Activated naive CD4-positive, alpha-beta T cell treated with anti-CD3 and anti-CD28 coated beads, Interleukin-2, amount 10 ng/mL, durations not matched to agents 7 days and 5 days (primary cell): ENCODE results near the gene PDGFA.

Source experiments
- CTCF ChIA-PET: fragments of 350-600 bp; sonication (Branson Sonifier 250); formaldehyde crosslinking; loops from one replicate; lab custom pipeline; 2021; ENCODE audit warnings: antibody characterized with exemption; lab: Charles Lee
- DNase-seq: peaks from one replicate; pipeline ENCODE4 v3.0.0-alpha.2; 2020
- H3K27ac Mint-ChIP-seq: one replicate; pipeline ENCODE4 v1.8.0; 2021; ENCODE audit warnings: mild to moderate bottlenecking, moderate library complexity, mixed read lengths
- H3K27me3 Mint-ChIP-seq: one replicate; pipeline ENCODE4 v1.8.0; 2021; ENCODE audit warnings: mild to moderate bottlenecking, mixed read lengths
- H3K36me3 Mint-ChIP-seq: one replicate; pipeline ENCODE4 v1.8.0; 2021; ENCODE audit warnings: mixed read lengths
- H3K4me1 Mint-ChIP-seq: one replicate; pipeline ENCODE4 v1.8.0; 2021; ENCODE audit warnings: mixed read lengths
- H3K4me3 Mint-ChIP-seq: one replicate; pipeline ENCODE4 v1.8.0; 2021; ENCODE audit warnings: mild to moderate bottlenecking, moderate library complexity, mixed read lengths
- H3K9me3 Mint-ChIP-seq: one replicate; pipeline ENCODE4 v1.8.0; 2021; ENCODE audit warnings: mixed read lengths

The PDGFA gene

GRCh38 chr7:520503-521161, 986 bp upstream of the PDGFA start:
- CTCF ChIA-PET = interaction anchor here (0.7 kb wide), 1 partner anchor 116 kb away, joined by 3 read pairs; no protein-coding TSS in a partner anchor

GRCh38 chr7:518630-519483, 789 bp downstream of the PDGFA start:
- Mint-ChIP-seq H3K9me3 (no peaks in the 10 kb centered on the region), H3K27ac (peak overlapping the region; percentile 76), H3K36me3 (no peaks in the 10 kb centered on the region), H3K4me1 (peaks cover 18% of the 10 kb centered on the region), H3K27me3 (peaks cover 93% of the 10 kb centered on the region), H3K4me3 (peak overlapping the region; percentile 68)
- CTCF ChIA-PET = no interaction called here
- peak; percentile 61 for DNase-seq

More at GRCh38 chr7:520503-521161, 986 bp upstream of the PDGFA start:
- no peaks in the 10 kb centered on the region for H3K9me3 Mint-ChIP-seq
- peaks cover 18% of the 10 kb centered on the region for H3K4me1 Mint-ChIP-seq
- DNase-seq = no peak
- H3K36me3 Mint-ChIP-seq = no peaks in the 10 kb centered on the region
- H3K27me3 Mint-ChIP-seq = peaks cover 95% of the 10 kb centered on the region
- no peak overlapping the region for H3K27ac Mint-ChIP-seq
- no peak overlapping the region for H3K4me3 Mint-ChIP-seq

GRCh38 chr7:517774-518629, 1.6 kb downstream of the PDGFA start:
- no peak for DNase-seq
- H3K4me3 Mint-ChIP-seq = peak overlapping the region; percentile 68
- H3K4me1 Mint-ChIP-seq = peaks cover 17% of the 10 kb centered on the region
- H3K9me3 Mint-ChIP-seq = no peaks in the 10 kb centered on the region
- CTCF ChIA-PET = no interaction called here
- H3K27ac Mint-ChIP-seq = peak overlapping the region; percentile 62
- H3K27me3 Mint-ChIP-seq = peaks cover 85% of the 10 kb centered on the region
- no peaks in the 10 kb centered on the region for H3K36me3 Mint-ChIP-seq

DNA sequence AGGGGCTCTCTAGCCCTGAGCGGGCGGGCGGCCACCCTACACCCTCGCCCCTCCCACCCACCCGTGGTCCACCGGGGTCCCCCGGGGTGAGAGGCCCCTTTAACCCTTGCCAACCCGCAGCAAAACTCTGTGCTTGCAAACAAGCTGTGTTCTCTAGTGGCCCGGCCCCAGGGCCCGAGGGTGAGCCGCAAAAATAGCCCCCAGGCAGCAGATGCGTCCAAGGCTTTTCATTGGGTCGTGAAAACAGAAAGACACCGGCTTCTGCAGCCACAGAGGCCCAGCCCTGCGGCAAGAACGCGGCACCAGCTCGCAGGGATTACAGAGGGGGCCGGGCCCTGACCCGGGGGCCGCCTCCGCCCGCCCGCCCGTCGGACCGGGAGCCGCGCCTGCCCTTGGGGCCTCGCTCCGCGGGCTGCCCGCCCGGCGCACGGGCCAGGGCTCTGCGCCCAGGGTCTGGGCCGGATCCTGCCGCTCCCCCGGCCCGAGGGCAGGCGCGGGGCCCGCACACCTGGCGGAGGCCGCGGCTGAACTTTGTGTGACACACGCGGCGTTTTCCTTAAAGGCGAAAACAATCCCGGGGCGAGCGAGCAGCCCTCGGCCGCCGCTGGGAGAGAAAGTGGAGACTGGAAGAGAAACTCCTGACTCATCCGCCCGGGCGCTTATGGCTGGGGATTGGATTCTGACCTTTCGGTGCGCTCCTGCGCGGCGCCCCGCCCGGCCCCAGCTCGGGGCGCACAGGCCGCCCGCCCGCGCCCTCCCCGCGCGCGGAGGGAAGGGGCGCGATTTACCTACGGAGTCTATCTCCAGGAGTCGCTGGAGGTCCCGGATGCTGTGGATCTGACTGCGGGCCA, 2.8 kb downstream of the PDGFA start:
- CTCF ChIA-PET = no interaction called here
- Mint-ChIP-seq H3K36me3 (no peaks in the 10 kb centered on the region), H3K4me3 (no peak overlapping the region), H3K4me1 (peaks cover 13% of the 10 kb centered on the region), H3K27me3 (peaks cover 73% of the 10 kb centered on the region), H3K9me3 (no peaks in the 10 kb centered on the region), H3K27ac (no peak overlapping the region)
- DNase-seq = no peak

DNA sequence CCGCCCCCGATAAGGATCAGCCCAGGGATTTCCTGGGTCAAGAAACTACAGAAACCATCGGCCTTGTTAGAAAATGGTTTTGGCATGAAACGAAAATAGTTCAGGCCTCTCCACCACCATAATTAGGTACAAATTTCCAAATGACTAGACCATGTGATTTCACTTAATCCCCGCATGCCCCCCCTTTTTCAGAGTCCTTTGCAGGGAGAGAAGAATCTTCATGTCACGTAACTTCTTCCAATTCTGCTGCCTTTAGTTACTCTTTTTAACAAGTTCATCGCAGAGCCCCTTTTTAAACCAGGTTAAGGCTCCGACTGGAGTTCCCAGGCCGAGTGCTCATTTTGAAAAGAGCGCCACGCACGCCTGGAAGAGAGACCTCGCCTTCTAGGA, 3.4 kb downstream of the PDGFA start:
- H3K9me3 Mint-ChIP-seq = no peaks in the 10 kb centered on the region

GRCh38 chr7:515628-516027, 4.0 kb downstream of the PDGFA start:
- H3K27me3 Mint-ChIP-seq = peaks cover 61% of the 10 kb centered on the region
- H3K27ac Mint-ChIP-seq = no peak overlapping the region
- no peaks in the 10 kb centered on the region for H3K9me3 Mint-ChIP-seq
- H3K36me3 Mint-ChIP-seq = no peaks in the 10 kb centered on the region
- no peak for DNase-seq
- no peak overlapping the region for H3K4me3 Mint-ChIP-seq
- CTCF ChIA-PET = interaction anchor here (0.6 kb wide), 1 partner anchor 217 kb away, joined by 4 read pairs; no protein-coding TSS in a partner anchor
- H3K4me1 Mint-ChIP-seq = peaks cover 8% of the 10 kb centered on the region

More for the DNA sequence above, 3.4 kb downstream of the PDGFA start:
- no peak overlapping the region for H3K4me3 Mint-ChIP-seq
- no peak for DNase-seq
- CTCF ChIA-PET = interaction anchor here (0.6 kb wide), 1 partner anchor 217 kb away, joined by 4 read pairs; no protein-coding TSS in a partner anchor
- H3K27ac Mint-ChIP-seq = no peak overlapping the region
- H3K36me3 Mint-ChIP-seq = no peaks in the 10 kb centered on the region
- peaks cover 9% of the 10 kb centered on the region for H3K4me1 Mint-ChIP-seq
- H3K27me3 Mint-ChIP-seq = peaks cover 67% of the 10 kb centered on the region

DNA sequence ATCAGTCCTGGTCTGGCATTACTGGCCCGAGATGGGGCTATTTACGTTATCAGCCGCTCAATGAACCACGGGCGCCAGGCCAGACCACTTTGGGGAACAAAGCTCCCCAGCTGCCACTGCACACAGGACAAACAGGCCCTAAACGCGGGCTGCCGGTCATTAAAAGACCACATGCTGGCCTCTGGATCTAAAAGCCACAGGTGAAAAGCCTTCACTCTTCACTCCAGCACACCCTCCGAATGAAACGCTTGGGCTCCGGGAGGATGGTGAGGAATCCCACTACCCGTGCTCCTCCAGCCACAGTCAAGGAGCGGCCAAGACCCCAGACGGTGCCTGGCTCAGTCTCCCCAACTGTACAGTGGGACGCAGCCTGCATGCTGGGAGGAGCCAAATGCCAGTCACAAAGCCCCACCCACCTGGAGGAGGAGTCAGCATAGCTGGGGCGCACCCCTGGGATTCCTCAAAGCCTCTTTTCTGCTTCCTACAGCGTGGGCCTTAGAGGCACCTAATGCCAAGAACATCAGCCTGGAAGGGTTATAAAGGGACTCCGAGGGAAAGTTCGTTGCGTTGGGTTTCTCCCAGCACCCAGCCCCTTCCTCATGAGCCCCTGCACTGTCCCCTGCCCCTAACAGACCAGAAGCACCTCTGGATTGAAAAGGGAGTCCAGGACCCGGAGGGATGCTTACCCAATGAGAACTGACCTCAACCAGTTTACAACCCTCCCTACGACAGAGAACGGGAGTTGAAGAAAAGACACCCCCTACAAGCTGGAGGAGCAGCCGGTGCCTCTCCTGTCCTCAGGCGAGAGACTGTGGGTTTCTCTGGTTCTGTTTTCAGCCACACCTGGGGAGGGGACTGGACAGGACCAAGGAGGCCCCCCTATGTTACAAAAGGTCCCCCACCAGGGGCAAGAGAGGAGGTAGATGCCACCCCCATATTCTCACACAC, 4.7 kb downstream of the PDGFA start:
- Mint-ChIP-seq H3K9me3 (no peaks in the 10 kb centered on the region), H3K4me1 (peaks cover 8% of the 10 kb centered on the region), H3K27me3 (peaks cover 54% of the 10 kb centered on the region), H3K27ac (no peak overlapping the region), H3K4me3 (no peak overlapping the region), H3K36me3 (no peaks in the 10 kb centered on the region)
- peak; percentile 30 for DNase-seq
- CTCF ChIA-PET = no interaction called here

GRCh38 chr7:514242-514641, 5.4 kb downstream of the PDGFA start:
- Mint-ChIP-seq H3K36me3 (no peaks in the 10 kb centered on the region), H3K9me3 (no peaks in the 10 kb centered on the region), H3K4me3 (no peak overlapping the region), H3K4me1 (peaks cover 8% of the 10 kb centered on the region), H3K27me3 (peaks cover 51% of the 10 kb centered on the region), H3K27ac (no peak overlapping the region)
- CTCF ChIA-PET = no interaction called here
- DNase-seq = no peak

DNA sequence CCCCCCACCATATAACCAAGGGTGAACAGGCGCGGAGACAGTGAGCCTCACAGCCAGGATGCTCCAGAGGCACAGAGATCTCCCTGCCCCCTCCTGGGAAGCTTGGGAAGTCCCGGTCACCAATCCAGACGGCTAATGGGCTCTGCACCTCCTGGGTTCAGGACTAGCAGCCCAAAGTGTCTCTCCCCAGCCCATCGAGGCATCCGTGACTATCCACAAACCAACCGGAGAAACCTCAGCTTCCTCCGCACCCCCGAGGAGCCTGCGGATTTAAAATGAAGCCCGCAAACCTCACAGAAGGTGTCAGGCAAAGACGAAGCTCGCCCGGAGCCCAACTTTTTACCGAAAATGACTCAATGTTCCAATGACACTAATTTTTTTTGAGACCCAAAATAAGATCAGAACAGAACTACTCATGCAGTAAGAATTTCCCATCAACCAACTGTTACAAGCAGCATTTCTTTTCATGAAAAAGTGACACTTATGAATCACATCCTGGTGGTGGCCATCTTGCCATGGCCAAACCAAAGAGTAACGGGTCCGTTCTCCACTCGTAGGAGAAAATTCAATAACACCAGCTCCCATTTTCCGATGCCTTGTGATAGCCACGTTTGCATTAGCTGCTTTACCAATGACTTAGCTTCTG, 6.0 kb downstream of the PDGFA start:
- no peaks in the 10 kb centered on the region for H3K9me3 Mint-ChIP-seq
- H3K4me1 Mint-ChIP-seq = peaks cover 8% of the 10 kb centered on the region
- H3K4me3 Mint-ChIP-seq = no peak overlapping the region
- no peaks in the 10 kb centered on the region for H3K36me3 Mint-ChIP-seq
- no peak overlapping the region for H3K27ac Mint-ChIP-seq
- H3K27me3 Mint-ChIP-seq = peaks cover 45% of the 10 kb centered on the region
- CTCF ChIA-PET = no interaction called here
- DNase-seq = no peak

- H3K36me3 Mint-ChIP-seq = no peaks in the 10 kb centered on the region
- DNase-seq = no peak
- no peaks in the 10 kb centered on the region for H3K9me3 Mint-ChIP-seq
- peaks cover 2% of the 10 kb centered on the region for H3K4me1 Mint-ChIP-seq
- CTCF ChIA-PET = interaction anchor here (1.0 kb wide), 1 partner anchor 180 kb away, joined by 3 read pairs; no protein-coding TSS in a partner anchor
- peaks cover 36% of the 10 kb centered on the region for H3K27me3 Mint-ChIP-seq
- no peak overlapping the region for H3K4me3 Mint-ChIP-seq
- H3K27ac Mint-ChIP-seq = no peak overlapping the region
Measured at GRCh38 chr7:512541-513311, 6.9 kb downstream of the PDGFA start.

- Mint-ChIP-seq H3K9me3 (no peaks in the 10 kb centered on the region), H3K36me3 (no peaks in the 10 kb centered on the region), H3K4me1 (no peaks in the 10 kb centered on the region), H3K27me3 (peaks cover 31% of the 10 kb centered on the region), H3K27ac (no peak overlapping the region), H3K4me3 (no peak overlapping the region)
- DNase-seq = no peak
- CTCF ChIA-PET = interaction anchor here (1.0 kb wide), 1 partner anchor 179 kb away, joined by 3 read pairs; no protein-coding TSS in a partner anchor
Measured at GRCh38 chr7:512146-512510, 7.5 kb downstream of the PDGFA start.
